Left forelimb (tissue), 1 donor: ENCODE data around the gene MGAT2.
"Not testable (repeated sequence)": the region's sequence is repeated elsewhere in the genome, so short reads cannot be mapped to it uniquely, and the experiment has no call there.

Experiments used
- DNase-seq: peaks from one replicate; pipeline ENCODE4 v3.0.0-alpha.2; 2018; ENCODE audit warnings: low spot score

Gene MGAT2

GRCh38 chr14:49620182-49621113 lies at the start of gene MGAT2, which contains the start of gene RPL36AL:
TSS of gene MGAT2 (plus strand) at chr14:49620799. CDS start at chr14:49621269, 470 bp downstream.
TSS of gene RPL36AL (minus strand) at chr14:49620626. CDS start at chr14:49619104, 1,522 bp downstream.
- DNase-seq, result peak; percentile 98

GRCh38 chr14:49574038-49574437 lies 46.6 kb upstream of the MGAT2 start:
- DNase-seq, result no peak

- DNase-seq, result no peak
These were observed 42.5 kb upstream of the MGAT2 start for GRCh38 chr14:49578141-49578540.

GRCh38 chr14:49579841-49580240 lies 40.8 kb upstream of the MGAT2 start:
- no peak for DNase-seq

- no peak for DNase-seq
These were observed 39.1 kb upstream of the MGAT2 start for GRCh38 chr14:49581209-49582112.

- no peak for DNase-seq
These were observed 38.3 kb upstream of the MGAT2 start for GRCh38 chr14:49582113-49582977.

GRCh38 chr14:49583629-49584028 lies 37.0 kb upstream of the MGAT2 start:
- no peak for DNase-seq

GRCh38 chr14:49584058-49584457 lies 36.5 kb upstream of the MGAT2 start:
- no peak for DNase-seq

GRCh38 chr14:49584981-49585640 lies 35.5 kb upstream of the MGAT2 start:
- not testable (repeated sequence) for DNase-seq

GRCh38 chr14:49585803-49586672 lies 34.6 kb upstream of the MGAT2 start, which contains the start of gene RPS29:
TSS of gene RPS29 (minus strand) at chr14:49586380. CDS start at chr14:49586346, 34 bp downstream.
- peak; percentile 99 for DNase-seq

GRCh38 chr14:49586673-49587460 lies 33.7 kb upstream of the MGAT2 start:
- DNase-seq, result no peak

GRCh38 chr14:49589387-49589786 lies 31.2 kb upstream of the MGAT2 start:
- no peak for DNase-seq

GRCh38 chr14:49593016-49593415 lies 27.6 kb upstream of the MGAT2 start:
- no peak for DNase-seq

- no peak for DNase-seq
These were observed 26.1 kb upstream of the MGAT2 start for GRCh38 chr14:49594347-49595091.

- DNase-seq, result no peak
These were observed 22.5 kb upstream of the MGAT2 start for GRCh38 chr14:49598189-49598484.

- peak; percentile 97 for DNase-seq
These were observed 21.9 kb upstream of the MGAT2 start, which contains the start of gene LRR1 for GRCh38 chr14:49598485-49599300. TSS of gene LRR1 (plus strand) at chr14:49598940. CDS start at chr14:49599021, 81 bp downstream.

GRCh38 chr14:49607583-49607982 lies 13.0 kb upstream of the MGAT2 start:
- DNase-seq, result no peak
